GM19467 (cell line): ENCODE results near the gene RIMBP2.

ENCODE experiments used
- ATAC-seq: cut with Tn5 transposase; IDR thresholded peaks from one replicate; pipeline ENCODE4 v1.9.1; 2021; ENCODE audit warnings: mild to moderate bottlenecking, moderate library complexity; ENCODE audit not compliant: unreplicated experiment

RIMBP2 gene

GRCh38 chr12:130474599-130475269 is 241.4 kb downstream of the RIMBP2 start:
- no peak for ATAC-seq

DNA sequence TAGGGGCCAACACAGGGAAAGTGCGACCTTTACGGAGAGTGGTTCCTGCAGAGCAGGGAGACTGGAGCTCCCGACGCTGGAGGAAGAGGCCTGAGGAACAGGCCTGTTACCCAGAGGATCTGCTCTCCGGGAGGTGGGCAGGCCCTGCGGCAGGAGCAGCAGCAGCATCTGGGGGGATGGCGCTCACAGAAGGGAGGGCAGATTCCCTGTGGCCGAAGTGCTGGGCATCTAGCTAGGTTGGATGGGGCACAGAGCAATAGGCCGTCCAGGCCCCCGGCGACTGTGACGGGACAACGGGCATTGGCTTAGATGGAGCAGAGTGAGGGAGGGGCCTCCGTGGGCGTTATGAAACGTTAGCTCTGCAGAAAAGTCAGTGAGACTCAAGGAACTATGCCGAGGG is 242.8 kb downstream of the RIMBP2 start:
- no peak for ATAC-seq

GRCh38 chr12:130470969-130471368 is 245.1 kb downstream of the RIMBP2 start:
- ATAC-seq: no peak

DNA sequence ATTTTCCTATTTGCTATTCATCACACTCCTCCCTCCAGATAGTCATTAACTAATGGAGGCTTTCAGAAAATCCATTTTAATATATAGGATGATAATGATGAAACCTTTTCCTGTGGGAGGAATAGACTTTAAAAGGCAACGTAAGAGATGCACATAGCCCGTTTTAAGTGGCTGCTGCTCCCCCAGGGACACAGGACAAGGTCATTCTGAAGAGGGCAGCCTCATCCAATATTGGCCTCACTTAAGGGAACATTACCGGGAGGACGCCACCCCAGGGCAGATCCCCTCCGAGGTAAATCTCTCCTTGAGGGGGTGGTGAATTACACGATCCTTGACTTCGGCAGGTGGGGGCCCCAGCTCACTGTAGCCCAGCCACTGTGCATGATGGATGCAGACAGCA is 246.5 kb downstream of the RIMBP2 start:
- ATAC-seq: no peak

DNA sequence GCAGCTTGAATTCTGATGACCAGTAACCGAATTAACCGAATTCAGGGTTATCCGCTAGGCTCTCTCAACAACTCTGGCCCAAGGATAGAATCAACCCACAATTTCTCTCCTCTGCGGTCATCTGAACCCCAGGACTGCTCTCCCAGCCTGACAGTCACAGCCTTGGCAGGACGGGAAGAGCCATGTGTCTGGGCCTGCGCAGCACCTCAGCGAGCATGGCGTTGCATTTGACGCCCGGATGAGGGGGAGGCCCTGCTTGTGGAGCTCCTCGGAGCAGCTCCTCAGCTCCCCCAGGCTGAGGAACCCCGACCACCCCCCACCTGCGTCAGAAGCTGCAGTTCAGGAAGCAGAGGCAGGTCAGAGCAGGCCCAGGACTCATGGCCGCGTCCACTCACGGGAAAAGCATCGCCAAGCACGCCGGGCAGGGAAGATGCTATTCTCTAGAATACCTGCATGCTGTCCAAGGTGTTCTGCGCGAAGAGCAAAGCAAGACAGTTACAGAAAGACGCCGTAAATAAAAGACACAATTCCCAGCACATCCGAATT is 247.3 kb downstream of the RIMBP2 start:
- no peak for ATAC-seq

- ATAC-seq: no peak
Measured at GRCh38 chr12:130468186-130468585, 247.9 kb downstream of the RIMBP2 start.

DNA sequence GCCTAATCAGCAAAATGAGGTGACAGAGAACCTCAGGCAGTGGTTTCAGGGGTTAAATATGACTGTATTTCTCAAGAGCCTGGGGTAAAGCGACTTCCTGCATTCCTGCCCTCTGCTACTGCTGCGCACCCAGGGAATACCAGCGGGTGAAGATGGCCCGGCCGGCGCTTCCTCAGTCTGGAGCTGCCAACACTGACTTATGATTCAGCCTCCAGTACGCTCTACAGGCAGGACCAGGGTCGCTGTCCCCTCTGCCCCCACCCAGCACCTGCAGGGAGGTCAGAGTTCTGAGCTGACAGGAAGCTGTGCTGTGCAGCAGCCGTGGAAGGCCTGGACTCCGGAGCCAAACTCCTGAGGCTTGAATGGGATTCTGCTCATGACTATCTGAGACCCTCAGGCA is 250.5 kb downstream of the RIMBP2 start:
- no peak for ATAC-seq

DNA sequence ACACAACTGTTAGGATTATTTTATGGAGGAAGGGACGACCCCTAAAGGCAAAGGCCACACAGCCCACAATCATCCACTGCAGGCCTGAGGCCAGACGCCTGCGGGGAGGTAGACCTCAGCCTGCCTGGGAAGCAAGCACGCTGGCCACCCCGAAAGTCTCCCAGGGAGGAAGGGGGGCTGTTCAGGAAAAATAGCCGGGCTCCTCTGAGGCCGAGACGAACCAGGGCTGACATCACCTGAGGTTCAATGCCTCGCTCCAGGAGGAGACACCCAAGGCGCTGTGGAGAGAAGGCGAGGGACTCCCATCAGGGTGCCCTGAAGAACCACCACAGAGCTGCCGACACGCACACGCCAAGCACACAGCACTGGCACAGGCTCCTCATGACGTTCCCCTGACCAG is 251.1 kb downstream of the RIMBP2 start:
- no peak for ATAC-seq

- ATAC-seq: no peak
Measured at GRCh38 chr12:130463818-130464670, 252.1 kb downstream of the RIMBP2 start.

DNA sequence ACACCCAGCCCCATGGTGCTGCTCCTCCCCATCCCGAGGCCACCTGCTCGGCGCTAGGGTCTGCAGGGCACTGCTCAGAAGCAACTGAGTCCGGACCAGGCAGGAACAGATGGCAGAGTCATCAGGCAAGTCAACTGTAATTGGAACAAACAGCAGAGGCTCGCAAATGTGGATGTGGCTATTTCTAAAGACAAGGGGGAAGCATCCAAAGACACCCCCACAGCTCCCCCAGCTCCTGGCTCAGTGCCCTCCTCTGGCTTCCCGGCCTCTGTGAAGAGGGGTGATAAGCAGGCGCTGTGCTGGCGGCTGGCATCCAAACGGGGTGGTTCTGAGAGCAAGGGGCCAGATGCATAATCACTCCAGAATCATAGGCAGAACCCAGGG is 252.8 kb downstream of the RIMBP2 start:
- ATAC-seq: no peak

DNA sequence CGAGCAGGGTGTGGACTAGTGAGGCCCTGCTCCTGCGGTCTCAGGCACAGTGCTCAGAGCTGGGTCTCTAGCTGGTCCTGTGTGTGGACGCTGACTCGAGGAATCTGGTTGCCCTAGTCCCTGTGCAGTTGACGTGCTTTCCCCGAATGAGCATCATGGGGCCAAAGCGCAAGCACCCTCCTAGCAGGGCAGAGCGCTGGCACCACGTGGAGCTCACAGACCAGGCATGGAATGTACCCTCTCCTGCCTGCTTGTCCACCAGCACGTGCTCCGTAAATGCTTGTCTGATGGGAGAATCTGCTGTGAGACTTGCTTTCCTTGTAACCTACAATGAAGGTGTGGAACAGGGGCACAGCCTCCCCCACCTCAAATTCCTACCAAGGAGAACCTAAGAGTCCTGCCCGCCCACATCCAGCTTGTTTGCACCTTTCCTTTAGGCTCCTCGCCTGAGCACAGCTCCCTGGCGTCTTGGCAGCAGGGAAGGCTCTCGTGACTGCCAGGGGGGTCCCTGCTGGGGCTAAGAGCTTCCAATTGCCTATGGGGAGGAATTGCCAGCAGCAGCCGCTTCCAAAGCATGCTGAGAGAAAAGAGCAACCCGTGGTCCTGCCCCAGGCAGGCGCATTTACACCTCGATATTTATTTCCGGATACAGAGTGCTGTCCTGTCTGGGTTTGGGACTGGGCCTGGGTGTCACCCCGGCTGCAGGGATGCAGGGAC is 253.4 kb downstream of the RIMBP2 start:
- no peak for ATAC-seq

- ATAC-seq: no peak
Measured at GRCh38 chr12:130461839-130462557, 254.1 kb downstream of the RIMBP2 start.

- no peak for ATAC-seq
Measured at GRCh38 chr12:130461447-130461815, 254.7 kb downstream of the RIMBP2 start.

DNA sequence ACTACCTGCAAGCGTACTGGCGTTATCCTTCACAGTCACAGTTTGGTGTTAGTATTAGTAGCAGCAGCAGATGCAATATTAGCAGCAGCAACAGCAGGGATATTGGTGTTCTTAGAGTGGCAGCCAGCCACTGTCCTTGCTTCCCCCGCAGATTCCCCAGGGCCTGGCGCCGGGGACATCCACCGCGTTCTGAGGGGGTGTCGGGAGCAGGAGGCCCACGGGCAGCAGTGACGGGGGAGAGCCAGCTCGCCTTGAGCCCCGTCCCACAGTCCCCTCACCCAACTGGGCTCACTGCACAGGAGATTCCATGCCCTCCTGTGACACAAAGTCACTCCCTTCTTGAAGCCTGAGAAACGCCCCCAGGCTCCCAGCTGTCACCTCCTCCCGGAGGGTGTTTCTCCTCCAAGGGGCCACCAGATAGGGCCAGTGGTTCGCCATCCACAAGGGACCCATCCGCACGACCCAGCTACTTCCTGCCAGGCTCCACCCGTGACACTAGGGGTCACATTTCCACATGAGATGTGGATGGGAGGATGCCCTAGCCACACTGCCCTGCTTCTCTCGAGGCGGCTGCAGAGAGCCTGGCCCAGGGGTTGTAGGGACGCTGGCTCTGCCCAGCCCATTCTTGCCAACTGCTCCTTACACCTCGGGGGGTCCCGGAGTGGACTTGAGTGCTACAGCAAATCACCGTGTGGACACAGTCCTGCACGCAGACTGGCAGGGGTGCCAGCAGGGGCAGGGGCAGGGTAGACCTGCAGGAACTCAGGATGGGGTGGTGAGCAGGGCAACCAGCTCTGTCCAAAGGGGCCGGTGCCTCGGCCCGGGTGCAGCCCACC is 255.3 kb downstream of the RIMBP2 start:
- no peak for ATAC-seq

- ATAC-seq: no peak
Measured at GRCh38 chr12:130459916-130460315, 256.2 kb downstream of the RIMBP2 start.

DNA sequence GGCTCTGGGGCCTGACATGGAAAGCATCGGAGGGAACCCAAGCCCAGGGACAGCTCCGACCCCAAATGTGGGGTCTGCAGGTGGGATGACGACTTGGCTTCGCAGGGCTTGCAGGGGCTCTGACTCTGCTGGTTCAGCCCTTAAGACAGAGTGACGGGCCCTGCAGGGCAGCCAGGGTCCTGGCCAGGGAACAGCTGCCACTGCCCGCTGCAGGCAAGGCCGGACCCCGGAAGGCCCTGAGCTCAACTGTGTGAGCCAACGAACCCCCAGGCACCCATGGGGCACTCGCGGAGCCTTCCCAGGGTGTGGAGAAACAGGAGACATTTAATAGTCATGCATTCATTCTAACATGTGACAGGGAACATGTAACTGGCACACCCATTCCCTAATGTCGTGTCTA is 257.8 kb downstream of the RIMBP2 start:
- no peak for ATAC-seq

DNA sequence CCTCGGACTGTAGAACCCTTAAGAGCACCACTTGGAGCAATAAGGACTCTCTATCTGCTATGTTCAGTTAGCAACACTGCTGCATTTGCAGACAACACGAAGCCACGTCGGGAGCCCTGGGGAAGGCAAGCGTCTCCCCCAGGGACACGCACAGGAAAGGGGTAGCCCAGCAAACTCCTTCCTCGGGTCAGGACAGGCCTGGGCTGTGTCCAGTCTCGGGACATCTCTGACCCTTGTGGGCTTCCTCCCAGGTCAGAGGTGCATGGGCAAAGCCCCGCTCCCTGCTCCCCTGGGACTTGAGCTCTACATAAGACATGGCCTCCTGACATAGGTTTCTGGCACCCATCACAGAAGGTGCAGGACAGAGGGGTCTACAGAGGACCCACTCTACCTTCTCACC is 258.9 kb downstream of the RIMBP2 start:
- no peak for ATAC-seq

GRCh38 chr12:130456375-130457199 is 259.5 kb downstream of the RIMBP2 start:
- ATAC-seq: no peak

- ATAC-seq: no peak
Measured at GRCh38 chr12:130455161-130455560, 260.9 kb downstream of the RIMBP2 start.
